ENCODE results near the gene SLC66A2.
"Not testable (repeated sequence)": the region's sequence is repeated elsewhere in the genome, so short reads cannot be mapped to it uniquely, and the experiment has no call there.

Gene SLC66A2

DNA sequence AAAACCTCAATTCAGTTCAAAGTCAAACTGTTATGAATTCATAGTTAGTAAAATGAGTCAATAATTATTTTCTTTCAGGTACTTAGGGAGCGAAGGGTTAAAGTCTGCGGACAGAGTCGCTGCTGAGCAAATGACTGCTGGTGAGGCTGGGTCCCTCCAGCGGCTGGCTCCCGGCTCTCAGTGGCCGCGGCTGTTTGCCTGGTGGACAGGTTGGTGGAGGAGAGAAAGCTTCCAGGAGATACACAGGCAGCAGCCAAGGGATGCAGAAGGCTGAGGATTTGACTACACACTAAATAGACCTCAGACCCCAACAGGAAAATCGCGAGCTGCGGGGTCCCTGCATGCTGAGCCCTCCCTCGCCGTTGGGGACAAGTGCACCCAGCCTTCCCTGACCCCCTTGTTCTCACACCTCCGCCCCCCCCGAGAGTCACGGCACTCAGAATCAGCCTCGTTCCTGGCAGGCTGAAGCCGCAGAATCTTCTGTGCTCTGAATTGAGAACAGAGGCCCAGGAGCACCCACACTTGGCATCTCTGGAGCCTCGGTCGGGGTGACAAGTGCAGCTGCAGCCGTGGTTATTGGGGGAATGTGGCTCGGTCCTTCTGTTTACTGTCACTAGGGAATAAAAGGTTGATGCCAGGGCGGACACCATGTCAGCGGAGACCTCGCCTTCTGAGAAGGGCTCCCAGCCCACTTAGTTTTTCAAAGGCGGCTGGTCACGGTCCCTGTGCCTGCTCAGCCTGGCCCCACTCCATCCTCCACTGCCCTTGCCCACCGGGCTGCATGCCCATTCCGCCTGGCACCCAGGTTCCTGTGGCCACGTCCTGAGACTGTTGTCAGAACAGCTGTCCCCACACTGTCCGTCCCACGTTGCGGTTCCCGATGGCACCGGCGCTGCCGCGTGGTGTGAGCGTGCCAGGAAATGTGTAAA is 74.0 kb downstream of the SLC66A2 start:
- no peak for DNase-seq

DNA sequence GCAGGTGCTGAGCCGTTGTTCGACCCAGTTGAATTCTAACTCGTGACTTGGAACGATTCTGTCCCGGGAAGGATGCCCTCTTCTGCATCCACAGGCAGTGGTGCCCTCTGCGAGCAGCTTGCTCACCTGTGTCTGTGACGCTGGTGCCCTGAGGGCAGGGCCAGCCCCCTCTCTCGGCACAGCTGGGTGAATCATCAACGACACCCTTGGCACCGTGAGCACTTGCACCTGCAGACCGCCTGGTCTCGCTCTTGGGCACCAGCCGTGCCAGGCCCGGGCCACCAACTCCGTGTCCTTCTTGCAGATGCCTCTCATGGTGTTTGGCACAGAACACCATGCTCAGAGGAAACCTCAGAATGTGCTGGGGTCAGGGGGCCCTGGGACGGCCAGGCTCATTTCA is 75.0 kb downstream of the SLC66A2 start:
- DNase-seq = no peak

DNA sequence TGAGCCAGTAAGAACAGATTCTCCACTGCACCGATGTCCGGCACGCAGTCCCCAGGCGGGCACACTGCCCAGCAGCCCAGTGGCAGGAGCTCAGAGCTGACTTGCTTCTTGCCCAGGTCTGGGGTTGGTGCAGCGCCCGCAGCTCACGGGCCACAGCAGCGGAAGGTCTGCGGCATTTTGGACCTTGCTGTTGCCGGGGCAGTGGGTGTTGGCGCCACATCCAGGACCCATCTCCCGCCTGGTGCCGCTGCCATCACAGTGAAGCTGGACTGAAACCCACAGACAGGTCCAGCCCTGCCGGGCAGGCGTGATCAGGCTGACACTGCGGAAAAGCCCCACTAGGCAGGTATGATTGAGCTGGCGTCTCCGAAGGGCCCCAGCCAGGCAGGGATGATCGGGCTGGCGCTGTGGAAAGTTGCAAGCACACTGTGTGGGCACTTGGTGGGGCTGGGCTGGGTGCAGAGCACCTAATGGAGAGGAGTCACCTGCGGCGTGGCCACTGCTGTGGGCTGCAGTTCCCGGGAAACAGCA is 75.5 kb downstream of the SLC66A2 start:
- no peak for DNase-seq

DNA sequence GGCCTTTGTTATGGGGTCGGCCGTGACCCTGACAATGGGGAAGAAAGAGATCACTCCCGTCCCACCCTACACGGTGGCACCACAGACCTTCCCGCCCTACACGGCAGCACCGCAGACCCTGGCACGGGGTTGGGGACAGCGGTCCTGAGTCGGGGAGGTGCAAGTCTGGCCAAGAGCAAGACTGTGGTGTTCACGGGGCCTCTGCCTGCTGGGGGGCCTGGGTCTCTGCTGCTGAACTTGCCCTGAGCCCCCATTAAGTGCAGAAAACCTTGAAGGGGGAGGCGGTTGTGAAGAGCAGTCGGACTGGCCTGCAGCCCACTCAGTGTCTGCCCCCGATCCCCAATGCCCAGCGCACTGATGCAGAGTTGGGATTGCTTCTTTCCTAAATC is 75.9 kb downstream of the SLC66A2 start:
- DNase-seq = no peak

DNA sequence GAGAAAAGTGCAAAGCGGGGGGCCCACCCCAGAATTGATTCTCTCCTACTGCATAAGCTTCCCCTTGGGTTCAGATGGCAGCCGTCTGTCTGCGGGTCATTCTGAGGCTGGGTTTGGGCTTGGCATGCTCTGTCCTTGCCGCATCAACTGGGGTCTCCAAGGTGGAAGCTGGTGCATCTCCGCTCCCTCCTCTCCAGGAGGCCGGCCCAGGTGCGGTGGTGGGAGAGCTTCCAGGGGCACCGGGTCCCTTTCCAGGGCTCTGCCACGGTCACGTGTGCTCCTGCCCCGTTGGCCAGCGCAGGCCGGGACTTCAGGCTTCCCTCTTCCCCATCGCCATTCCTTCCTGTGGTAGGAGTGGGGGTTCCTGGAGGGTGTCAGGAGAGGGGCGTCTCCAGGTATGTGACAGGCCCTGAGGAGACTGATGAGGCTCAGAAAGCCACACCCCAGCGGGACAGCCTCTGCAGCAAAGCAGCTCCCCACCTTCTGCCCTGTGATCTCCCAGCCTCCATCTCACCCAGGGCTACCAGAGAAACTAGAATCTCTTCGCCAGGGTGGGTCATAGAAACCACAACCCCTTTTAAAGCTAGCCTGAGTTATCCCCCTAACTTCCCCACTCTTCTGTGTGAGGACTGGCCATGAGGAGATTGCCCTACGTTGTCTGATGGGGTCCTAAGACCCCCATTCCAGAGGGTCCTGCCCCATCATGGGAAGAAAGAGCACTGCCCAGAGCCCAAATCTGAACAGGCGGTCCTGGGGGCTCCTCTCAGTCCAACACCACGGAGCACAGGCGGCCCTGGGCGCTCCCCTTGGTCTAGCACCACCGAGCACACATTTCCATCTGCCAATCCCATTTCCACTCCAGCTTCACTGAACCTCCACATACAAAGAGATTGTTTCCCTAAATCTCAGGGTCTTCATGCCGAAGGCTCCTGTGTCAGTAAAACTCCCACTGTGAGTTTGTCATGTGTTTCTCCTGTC is 76.6 kb downstream of the SLC66A2 start:
- no peak for DNase-seq

DNA sequence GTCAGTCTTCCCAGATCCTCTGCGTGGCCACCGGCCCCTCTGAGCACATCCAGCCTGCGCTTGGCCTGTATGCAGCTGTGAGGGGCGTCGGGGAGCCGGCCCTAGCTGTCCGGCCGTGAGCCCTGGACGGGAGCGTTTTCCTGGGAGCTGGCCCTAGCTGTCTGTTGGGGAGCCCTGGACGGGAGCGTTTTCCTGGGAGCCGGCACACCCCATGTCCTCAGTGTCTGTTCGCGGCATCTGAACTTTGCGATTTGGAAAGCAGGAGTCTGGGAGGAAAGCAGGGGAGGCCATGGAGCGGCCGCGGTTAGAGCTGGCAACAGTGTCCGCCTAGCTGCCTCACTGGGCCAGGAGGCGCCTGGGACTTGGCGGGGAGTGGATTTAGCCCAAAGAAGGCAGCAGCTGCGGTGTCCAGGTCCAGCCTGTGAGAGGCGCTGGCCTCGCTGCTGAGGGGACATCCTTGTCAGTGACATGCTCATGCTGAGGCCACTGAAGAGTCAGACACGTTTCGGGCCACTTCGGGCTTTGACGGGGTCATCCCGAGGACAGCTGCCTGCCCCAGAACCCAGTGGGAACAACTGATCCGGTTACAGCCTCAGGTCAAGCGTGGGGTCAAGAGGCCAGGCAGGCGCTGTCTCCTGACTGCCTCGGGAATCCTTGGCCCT is 77.9 kb downstream of the SLC66A2 start:
- DNase-seq = no peak

DNA sequence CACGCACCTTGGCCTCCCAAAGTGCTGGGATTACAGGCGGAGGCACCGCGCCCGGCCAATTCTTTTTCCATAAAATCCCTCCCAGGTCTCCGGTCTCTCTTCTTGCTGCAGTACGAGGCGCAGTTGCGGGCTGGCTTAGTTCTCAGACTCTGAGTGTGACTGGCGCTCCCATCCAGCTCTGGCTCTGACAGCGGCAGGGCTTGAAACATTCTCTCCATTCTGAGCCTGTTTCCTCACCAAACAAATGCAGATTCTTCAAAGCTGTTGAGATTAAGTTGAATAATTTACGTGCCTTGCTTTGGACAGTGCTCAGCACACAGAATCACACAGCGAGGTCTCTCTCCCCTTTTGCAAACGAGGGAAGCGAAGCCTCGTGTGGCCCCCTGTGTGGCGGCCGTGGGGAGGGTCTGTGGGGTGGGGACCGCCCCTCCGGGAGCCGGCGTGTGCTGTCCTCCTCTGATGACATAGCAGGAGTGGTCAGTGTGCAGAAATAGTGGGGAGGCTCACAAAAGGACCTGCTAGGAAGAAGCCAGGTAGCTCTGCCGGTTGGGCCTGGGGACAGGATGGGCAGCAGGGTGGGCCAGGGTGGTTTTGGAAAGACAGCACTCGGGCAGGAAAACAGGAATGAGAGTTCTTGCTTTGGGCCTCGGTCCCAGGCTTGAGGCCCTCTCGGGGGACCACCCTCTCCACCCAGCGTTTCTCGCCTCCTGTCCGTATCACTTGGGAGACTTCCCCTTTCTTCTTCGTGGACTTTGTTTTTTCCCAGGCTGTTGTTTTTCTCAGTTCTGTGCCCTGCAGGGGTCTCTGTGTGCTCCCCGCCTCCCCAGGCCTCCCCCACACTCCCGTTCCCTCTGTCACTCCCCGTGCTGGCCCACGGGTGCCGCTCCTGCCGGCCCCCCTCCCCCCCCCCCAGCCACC is 78.7 kb downstream of the SLC66A2 start:
- no peak for DNase-seq

DNA sequence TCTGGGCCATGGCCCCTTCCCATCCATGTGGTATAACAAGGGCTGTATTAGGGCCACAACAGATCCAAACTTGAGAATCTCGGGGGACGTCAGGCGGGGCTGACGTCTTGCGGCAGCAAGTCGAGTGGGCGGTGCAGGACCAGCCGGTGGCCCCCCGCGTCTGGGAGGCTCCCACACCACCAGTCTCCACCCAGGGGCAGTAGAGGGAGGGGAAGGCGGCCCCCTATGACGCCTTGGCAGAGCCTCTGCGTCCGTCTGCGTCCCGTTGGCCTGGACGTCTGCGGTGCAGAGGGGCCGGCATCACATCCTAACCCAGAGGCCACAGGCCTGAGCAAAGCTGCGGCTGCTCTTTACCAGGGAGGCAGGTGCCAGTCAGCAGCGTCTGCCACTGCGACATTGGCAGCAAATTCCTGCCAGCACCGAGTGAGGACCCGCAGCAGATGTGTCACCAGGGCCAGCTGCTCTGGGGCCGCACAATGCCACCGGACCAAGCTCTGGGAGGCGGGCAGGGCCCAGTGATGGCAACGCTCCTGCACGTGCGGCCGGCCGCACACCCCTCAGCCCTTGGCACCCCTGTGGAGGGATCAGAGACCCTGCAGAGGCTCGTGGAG is 79.9 kb downstream of the SLC66A2 start:
- DNase-seq = no peak

DNA sequence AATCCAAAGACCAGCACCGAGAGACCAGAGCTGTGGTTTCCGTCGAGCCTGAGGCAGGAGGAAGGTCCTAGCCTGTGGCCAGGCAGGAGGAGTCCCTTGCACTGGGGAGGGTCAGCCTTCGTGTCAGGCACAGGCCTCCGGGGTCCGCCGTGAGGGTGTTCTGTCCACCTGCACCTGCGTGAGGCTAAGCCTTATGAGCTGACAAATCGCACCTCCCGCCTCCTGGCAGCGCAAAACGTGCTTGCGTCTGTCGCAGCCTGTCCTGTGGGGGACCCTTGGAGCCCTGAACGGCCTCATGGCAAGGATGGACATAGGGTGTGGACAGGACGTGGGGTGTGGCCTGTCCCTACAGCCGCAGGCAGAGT is 80.4 kb downstream of the SLC66A2 start:
- DNase-seq = no peak

DNA sequence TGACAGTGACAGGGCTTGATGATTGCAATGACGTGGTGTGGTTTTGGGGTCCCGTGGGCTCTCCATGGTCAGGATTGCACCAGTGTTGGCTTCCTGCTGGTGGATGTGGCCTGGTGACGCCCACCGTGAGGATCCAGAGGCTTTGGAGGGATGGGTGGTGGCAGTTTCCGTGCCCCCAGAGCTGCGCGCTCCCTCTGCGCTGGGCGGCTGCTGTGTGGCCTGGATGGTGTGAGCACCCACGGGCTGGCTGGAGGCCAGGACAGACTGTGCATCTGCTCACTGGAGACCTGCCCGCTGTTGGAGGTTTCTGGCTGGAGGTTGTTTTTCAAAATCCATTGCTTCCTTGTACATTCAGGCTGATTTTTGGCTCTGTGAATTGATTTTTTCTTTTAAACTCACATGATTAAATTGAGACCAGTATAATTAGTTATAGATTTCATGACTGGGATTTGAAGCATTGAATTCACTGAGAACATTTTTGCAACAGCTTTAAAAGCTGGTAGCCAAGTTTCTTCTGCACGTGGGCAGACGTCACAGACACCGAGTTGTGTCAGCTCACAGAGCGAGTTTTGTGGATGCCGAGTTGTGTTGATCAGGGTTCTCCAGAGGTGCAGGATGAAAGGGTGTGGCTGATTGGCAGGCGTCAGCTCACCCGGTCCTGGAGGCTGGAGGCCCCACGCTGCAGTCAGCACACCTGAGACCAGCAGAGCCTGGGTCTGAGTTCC is 81.0 kb downstream of the SLC66A2 start:
- no peak for DNase-seq

DNA sequence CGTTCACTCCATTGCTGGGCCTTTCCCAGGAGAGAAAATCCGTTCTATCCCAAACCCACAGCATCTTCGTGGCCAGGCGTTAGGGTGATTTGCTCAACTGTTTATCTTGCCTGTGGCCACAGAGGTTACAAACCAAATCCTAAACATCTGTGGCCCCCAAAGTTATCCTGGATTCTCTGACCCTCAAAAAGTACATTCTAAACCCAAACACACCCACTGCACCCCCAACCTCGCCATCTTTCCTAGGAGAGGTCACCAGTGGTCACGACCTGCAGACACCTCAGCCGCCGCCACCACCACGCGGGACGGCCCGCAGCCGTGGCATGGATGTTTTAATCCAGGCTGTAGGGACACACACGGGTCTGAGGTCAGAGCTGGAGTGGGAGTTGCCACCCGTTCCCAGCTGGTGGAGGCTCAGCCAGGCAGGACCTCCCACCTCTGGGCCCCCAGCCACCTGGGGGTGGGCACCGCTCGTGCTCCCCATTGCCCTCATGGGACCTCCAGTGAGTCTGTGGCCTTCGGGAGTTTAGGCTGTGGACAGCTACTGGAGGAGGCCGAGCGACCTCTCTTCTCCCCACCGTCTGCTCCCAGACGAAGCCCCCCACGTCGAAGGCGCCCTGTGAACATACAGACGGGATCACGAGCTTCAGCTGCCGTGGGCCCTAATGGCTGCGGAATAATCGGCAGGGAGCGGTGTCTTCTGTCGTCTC is 81.7 kb downstream of the SLC66A2 start:
- no peak for DNase-seq

DNA sequence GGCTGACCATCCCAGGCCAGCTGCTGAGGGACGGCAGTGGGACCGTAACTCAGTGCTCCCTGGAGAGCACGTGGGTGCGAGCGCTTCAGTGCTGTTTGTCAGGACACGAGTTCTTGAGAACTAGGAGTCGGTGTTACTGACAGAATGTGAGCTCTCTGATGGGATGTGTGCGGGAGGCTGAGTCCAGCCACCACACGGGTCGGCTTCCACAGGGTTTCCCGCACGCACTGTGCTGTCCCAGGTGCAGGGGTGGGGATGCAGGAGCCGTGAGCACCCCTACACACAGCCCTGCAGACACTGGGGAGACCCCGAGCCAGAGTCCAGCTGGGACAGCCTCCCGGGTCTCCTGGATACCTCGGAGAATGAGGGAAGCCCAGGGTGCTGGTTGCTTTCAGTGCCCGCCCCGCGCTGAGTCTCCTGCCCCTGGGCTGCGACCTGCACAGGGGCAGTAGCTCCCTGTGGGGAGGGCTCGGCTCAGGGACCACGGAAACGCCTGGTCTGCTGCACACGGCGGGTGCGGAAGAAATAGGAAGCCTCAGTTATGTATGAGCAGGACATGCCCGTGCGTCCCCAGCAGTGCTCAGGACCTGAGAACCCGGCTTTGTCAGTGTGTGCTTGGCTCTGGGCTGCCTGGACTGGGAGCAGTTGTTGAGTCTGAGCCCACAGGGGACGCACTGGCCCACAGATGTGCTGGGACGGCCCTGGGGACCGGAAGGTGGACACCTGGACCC is 82.5 kb downstream of the SLC66A2 start:
- no peak for DNase-seq

DNA sequence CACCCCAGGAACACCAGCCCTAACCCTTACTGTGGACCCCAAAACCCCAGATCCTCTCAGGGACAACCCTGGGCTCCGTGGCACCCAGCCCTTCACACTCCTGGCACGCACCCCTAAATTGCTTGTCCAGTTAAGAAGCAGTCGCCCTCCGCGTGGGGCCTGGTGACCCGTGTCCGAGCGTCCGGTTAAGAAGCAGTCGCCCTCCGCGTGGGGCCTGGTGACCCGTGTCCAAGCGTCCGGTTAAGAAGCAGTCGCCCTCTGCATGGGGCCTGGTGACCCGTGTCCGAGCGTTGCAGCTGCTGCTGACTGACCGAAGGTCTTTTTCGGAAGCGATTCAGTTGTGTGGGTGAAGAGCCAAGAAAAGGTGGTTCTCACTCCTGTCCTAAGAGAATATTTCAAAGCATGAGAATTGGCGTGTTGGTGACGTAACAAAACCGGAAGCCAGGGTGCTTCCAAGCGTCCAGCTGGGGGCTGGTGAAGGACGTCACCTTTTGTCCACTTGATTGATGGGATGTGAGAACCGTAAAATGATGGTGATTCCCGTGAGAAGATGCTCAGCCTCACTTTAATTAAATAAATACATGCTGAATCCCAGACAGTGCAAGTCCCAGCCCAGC is 83.2 kb downstream of the SLC66A2 start:
- DNase-seq = no peak

DNA sequence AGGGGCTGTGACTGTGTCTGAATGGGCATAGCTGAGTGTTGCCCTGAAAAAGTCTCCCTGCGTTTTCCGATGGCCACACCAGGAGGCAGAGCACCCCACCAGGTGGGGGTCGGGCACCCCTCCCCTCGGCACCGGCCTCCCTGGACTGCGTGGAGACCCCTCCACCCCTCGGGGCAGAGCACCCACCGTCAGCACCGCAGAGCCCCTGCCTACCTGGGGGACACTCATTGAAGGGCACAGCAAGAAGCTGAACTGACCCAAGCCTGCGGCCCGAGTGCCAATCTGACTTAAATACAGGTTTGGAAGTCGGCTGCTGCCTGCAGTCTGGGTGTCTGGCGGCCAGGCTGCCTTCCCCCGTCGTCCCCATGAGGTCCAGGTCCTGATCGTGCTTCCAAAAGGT is 83.8 kb downstream of the SLC66A2 start:
- no peak for DNase-seq

DNA sequence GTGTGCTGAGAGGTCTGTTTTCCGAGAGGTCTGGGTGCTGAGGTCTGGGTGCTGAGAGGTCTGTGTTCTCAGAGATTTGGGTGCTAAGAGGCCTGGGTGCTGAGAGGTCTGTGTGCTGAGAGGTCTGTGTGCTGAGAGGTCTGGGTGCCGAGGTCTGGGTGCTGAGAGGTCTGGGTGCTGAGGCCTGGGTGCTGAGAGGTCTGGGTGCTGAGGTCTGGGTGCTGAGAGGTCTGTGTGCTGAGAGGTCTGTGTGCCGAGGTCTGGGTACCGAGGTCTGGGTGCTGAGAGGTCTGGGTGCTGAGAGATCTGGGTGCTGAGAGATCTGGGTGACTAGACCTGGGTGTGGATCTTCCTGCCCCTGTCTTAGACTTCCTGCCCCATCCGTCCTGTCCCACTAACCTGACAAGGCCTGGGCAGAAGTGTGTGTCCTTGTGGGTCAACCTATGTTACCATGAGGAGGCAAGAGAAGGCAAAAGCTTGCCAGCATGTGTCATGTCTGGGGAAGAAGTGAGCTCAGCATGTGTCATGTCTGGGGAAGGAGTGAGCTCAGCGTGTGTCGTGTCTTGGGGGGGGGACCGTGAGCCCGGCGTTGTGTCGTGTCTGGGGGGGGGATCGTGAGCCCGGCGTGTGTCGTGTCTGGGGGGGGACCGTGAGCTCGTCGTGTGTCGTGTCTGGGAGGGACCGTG is 84.4 kb downstream of the SLC66A2 start:
- DNase-seq = no peak

DNA sequence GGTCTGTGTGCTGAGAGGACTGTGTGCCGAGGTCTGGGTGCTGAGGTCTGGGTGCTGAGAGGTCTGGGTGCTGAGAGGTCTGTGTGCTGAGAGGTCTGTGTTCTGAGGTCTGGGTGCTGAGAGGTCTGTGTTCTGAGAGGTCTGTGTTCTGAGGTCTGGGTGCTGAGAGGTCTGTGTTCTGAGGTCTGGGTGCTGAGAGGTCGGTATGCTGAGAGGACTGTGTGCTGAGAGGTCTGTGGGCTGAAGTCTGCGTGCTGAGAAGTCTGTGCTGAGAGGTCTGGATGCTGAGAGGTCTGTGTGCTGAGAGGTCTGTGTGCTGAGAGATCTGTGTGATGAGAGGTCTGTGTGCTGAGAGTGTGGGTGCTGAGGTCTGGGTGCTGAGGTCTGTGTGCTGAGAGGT is 85.5 kb downstream of the SLC66A2 start:
- not testable (repeated sequence) for DNase-seq

DNA sequence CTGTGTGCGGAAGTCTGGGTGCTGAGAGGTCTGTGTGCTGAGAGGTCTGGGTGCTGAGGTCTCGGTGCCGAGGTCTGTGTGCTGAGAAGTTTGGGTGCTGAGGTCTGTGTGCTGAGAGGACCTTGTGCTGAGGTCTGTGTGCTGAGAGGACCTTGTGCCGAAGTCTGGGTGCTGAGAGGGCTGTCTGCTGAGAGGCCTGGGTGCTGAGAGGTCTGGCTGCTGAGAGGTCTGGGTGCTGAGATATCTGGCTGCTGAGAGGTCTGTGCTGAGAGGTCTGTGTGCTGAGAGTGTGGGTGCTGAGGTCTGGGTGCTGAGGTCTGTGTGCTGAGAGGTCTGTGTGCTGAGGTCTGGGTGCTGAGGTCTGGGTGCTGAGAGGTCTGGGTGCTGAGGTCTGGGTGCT is 86.5 kb downstream of the SLC66A2 start:
- not testable (repeated sequence) for DNase-seq

All from effector CD4-positive, alpha-beta T cell (primary cell).